ENCODE results near the gene PCDH1.

DNA sequence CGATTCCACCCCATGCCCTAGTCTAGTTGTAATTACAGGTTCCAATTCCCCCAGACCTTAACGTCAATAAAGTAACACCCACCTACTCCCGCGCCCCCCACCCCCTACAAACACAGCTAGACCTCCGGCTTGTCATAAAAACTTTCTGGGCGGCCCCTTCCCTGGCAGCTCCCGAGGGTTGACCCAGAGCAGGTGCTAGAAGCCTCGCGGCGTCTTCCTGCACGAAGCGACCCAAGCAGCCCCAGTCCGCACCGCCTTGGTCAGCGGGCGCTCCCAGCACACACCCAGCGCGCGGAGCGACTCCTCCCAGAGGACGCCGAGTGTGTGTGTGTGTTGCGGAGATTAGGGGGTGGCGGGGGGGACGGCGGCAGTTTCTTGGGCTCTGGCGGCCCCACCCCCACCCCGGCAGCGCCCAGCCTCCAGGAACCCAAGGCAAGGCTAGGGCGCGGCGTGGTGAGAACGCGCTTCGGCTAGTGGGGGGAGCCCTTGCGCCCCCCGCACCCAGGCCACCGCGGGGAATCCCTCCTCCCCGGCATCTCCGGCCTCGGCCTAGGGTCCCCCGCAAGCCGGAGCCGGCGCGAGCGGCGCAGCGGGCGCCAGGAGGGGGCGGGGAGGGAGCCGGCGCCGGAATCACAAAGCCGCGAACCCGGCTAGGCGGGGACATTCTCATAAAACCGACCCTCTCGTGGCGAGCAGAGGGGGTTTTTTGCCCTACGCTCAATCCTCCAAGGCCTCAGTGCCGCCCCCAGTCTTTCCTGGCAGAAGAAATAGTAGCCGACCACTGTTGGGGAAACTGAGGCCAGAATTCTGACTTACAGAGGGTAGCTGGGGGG is 2.2 kb downstream of the PCDH1 start:
- TF ChIP-seq, protein P1, sequence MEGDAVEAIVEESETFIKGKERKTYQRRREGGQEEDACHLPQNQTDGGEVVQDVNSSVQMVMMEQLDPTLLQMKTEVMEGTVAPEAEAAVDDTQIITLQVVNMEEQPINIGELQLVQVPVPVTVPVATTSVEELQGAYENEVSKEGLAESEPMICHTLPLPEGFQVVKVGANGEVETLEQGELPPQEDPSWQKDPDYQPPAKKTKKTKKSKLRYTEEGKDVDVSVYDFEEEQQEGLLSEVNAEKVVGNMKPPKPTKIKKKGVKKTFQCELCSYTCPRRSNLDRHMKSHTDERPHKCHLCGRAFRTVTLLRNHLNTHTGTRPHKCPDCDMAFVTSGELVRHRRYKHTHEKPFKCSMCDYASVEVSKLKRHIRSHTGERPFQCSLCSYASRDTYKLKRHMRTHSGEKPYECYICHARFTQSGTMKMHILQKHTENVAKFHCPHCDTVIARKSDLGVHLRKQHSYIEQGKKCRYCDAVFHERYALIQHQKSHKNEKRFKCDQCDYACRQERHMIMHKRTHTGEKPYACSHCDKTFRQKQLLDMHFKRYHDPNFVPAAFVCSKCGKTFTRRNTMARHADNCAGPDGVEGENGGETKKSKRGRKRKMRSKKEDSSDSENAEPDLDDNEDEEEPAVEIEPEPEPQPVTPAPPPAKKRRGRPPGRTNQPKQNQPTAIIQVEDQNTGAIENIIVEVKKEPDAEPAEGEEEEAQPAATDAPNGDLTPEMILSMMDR (conservative IDR thresholded peaks at IDR 0.05 in 1 of 2, IDR thresholded peaks at IDR 0.05 in 1 of 2; ENCODE audit: extremely low read depth in 1 of 2, insufficient read depth in 1 of 2, low read depth in 1 of 2, low read length in 2 of 2): no peak
- TF ChIP-seq EZH2 (IDR thresholded peaks at IDR 0.05; ENCODE audit: borderline replicate concordance, low read length): no peak
